ENCODE data around the gene STK32A.

- TF ChIP-seq CTCF (IDR thresholded peaks at IDR 0.05 in 8 of 11, conservative IDR thresholded peaks at IDR 0.05 in 3 of 11): no peak
- no peak for TF ChIP-seq POLR2A (IDR thresholded peaks at IDR 0.05)
- TF ChIP-seq POLR2AphosphoS5 (IDR thresholded peaks at IDR 0.05): no peak
Observed at GRCh38 chr5:147381555-147381954, 146.7 kb downstream of the STK32A start.

Measured in spleen (tissue), 7 donors.